ENCODE results near the gene MYD88. TPM values are rescaled to one million over a fixed set of nuclear protein-coding genes. Genes with fewer than 3 reads are reported as not detected.
A peak's percentile ranks its signal among the peaks of the same experiment; 100 is the strongest.

Gene MYD88
- total and polyA plus RNA-seq, 9 of the 15 experiments (the other 6 are each of a cell fraction or from before 2014, with no cell fraction given) = 3.2 to 47.3 (median 27.6) TPM

DNA sequence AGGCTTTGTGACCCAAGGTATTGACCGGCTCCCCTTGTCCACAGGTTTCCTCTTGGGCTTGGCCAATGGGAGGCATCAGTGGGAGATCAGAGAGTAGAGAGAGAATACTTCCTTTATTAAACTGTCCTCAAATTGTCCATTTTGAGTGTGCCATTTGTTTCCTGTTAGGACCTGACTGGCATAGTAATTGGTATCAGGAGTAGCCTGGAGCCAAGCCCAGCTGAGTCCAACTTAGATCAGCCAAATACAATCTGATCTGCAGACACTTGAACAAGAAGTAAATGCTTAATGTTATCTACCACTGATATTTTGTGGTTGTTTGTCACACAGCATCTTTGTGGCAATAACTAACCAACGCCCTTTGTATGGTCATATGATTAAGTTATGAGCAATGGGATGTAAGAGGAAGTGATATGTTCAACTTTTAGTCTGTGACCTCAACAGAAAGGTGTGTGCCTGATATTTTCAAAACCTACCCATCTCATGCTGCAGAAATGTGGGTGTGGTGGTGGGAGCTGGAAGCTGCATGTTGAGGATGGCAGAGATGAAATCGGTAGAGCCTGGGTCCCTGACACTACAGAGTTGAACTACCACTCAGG, 13.3 kb downstream of the MYD88 start (continued):
- TF ChIP-seq SPI1 (IDR thresholded peaks at IDR 0.05; ENCODE audit: borderline replicate concordance, low read depth, low read length) = 0 out of 2 replicates have a peak, but pooled peaks have one; percentile 33
- TF ChIP-seq, protein P1, sequence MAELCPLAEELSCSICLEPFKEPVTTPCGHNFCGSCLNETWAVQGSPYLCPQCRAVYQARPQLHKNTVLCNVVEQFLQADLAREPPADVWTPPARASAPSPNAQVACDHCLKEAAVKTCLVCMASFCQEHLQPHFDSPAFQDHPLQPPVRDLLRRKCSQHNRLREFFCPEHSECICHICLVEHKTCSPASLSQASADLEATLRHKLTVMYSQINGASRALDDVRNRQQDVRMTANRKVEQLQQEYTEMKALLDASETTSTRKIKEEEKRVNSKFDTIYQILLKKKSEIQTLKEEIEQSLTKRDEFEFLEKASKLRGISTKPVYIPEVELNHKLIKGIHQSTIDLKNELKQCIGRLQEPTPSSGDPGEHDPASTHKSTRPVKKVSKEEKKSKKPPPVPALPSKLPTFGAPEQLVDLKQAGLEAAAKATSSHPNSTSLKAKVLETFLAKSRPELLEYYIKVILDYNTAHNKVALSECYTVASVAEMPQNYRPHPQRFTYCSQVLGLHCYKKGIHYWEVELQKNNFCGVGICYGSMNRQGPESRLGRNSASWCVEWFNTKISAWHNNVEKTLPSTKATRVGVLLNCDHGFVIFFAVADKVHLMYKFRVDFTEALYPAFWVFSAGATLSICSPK (IDR thresholded peaks at IDR 0.05; ENCODE audit: borderline replicate concordance) = no peak
- no peak for TF ChIP-seq ZNF717 (CRISPR knock-in tag; IDR thresholded peaks at IDR 0.05)
- TF ChIP-seq ZNF146 (CRISPR knock-in tag; IDR thresholded peaks at IDR 0.05; ENCODE audit: unreplicated experiment) = no peak
- peak; percentile 56; the same call in 1 of the 2 replicates for TF ChIP-seq ZNF589 (CRISPR knock-in tag; IDR thresholded peaks at IDR 0.05; ENCODE audit: low read depth)
- TF ChIP-seq, protein P2, sequence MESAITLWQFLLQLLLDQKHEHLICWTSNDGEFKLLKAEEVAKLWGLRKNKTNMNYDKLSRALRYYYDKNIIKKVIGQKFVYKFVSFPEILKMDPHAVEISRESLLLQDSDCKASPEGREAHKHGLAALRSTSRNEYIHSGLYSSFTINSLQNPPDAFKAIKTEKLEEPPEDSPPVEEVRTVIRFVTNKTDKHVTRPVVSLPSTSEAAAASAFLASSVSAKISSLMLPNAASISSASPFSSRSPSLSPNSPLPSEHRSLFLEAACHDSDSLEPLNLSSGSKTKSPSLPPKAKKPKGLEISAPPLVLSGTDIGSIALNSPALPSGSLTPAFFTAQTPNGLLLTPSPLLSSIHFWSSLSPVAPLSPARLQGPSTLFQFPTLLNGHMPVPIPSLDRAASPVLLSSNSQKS (CRISPR knock-in tag; IDR thresholded peaks at IDR 0.05) = no peak
- TF ChIP-seq HMG20A (CRISPR knock-in tag; conservative IDR thresholded peaks at IDR 0.05) = no peak
- TF ChIP-seq ZNF707 (CRISPR knock-in tag; conservative IDR thresholded peaks at IDR 0.05) = no peak
- no peak for TF ChIP-seq FOXK2 (conservative IDR thresholded peaks at IDR 0.05 in 1 of 2, IDR thresholded peaks at IDR 0.05 in 1 of 2; ENCODE audit: low read depth in 2 of 2)
- TF ChIP-seq ZZZ3 (IDR thresholded peaks at IDR 0.05) = no peak
- TF ChIP-seq, protein P3, sequence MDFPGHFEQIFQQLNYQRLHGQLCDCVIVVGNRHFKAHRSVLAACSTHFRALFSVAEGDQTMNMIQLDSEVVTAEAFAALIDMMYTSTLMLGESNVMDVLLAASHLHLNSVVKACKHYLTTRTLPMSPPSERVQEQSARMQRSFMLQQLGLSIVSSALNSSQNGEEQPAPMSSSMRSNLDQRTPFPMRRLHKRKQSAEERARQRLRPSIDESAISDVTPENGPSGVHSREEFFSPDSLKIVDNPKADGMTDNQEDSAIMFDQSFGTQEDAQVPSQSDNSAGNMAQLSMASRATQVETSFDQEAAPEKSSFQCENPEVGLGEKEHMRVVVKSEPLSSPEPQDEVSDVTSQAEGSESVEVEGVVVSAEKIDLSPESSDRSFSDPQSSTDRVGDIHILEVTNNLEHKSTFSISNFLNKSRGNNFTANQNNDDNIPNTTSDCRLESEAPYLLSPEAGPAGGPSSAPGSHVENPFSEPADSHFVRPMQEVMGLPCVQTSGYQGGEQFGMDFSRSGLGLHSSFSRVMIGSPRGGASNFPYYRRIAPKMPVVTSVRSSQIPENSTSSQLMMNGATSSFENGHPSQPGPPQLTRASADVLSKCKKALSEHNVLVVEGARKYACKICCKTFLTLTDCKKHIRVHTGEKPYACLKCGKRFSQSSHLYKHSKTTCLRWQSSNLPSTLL (IDR thresholded peaks at IDR 0.05) = no peak
